GM10266 (cell line): Measurements from ENCODE around the gene TGM5.

Experiments used
- DNase-seq: peaks from one replicate; pipeline ENCODE4 v3.0.0; 2012; ENCODE audit errors: extremely low spot score
- CTCF ChIP-seq: IDR thresholded peaks from 2 replicates; pipeline ENCODE4 v1.5.1; 2012; ENCODE audit warnings: mild to moderate bottlenecking, low read depth; ENCODE audit not compliant: control insufficient read depth, insufficient read depth; ENCODE audit errors: missing control alignments

Gene TGM5

GRCh38 chr15:43266834-43267233 lies at the start of gene TGM5:
Gene TGM5, minus strand, starts transcription at chr15:43266928. Its CDS starts 79 bp downstream, at chr15:43266849.
- TF ChIP-seq CTCF = no peak
- DNase-seq = no peak

- TF ChIP-seq CTCF = no peak
- no peak for DNase-seq
Observed at GRCh38 chr15:43314171-43314570, 47.4 kb upstream of the TGM5 start.

- DNase-seq = no peak
- TF ChIP-seq CTCF = no peak
Observed at GRCh38 chr15:43312378-43312777, 45.6 kb upstream of the TGM5 start.

- no peak for TF ChIP-seq CTCF
- no peak for DNase-seq
Observed at GRCh38 chr15:43302205-43302817, 35.6 kb upstream of the TGM5 start, which contains the start of gene TGM7. Gene TGM7, minus strand, starts transcription at chr15:43302255.

GRCh38 chr15:43299884-43300283 lies 33.2 kb upstream of the TGM5 start:
- no peak for DNase-seq
- TF ChIP-seq CTCF = no peak

- no peak for DNase-seq
- TF ChIP-seq CTCF = no peak
Observed at GRCh38 chr15:43299411-43299810, 32.7 kb upstream of the TGM5 start.

GRCh38 chr15:43294091-43294706 lies 27.5 kb upstream of the TGM5 start:
- no peak for TF ChIP-seq CTCF
- no peak for DNase-seq
